ENCODE results near the gene BBS9. TPM values are rescaled to one million over a fixed set of nuclear protein-coding genes. Genes with fewer than 3 reads are reported as not detected.

The BBS9 gene
- total and polyA plus RNA-seq, 2 of the 4 experiments (the other 2 are of a cell fraction): 7.9 to 9.5 TPM

GRCh38 chr7:33582104-33582503, 452.7 kb downstream of the BBS9 start:
- no peak overlapping the region for H4K8ac ChIP-seq (ENCODE audit: low read depth in 2 of 2, low read length in 2 of 2)
- intact Hi-C loops (cut with micrococcal nuclease) (no loop called here), dilution Hi-C loops (cut with HindIII; ENCODE audit: low sequenced_read_pairs, unreplicated experiment) (no loop called here), in situ Hi-C loops (cut with MboI; ENCODE audit: low sequenced_read_pairs) (no loop called here)
- no peaks in the 10 kb centered on the region for H3K9me3 ChIP-seq (ENCODE audit: control insufficient read depth, insufficient read depth, low read length)
- H3K27ac ChIP-seq (ENCODE audit: insufficient read depth, low read length): peak overlapping the region; percentile 30; the same call in 1 of the 2 replicates
- H2BK120ac ChIP-seq (ENCODE audit: low read depth, low read length): no peak overlapping the region
- no peak overlapping the region for H4K91ac ChIP-seq (ENCODE audit: insufficient read depth, low read depth, low read length)
- BruUV-seq (replicated peaks): no TSS peak
- no peaks in the 10 kb centered on the region; a peak in 1 of 4 replicates for H3K79me1 ChIP-seq (ENCODE audit: low read depth in 1 of 2, low read length in 2 of 2)
- no peak for ATAC-seq (ENCODE audit: low read depth)
- H3K27me3 ChIP-seq (ENCODE audit: control insufficient read depth, insufficient read depth, low read length): no peaks in the 10 kb centered on the region
- no peaks in the 10 kb centered on the region for H3K36me3 ChIP-seq (ENCODE audit: control insufficient read depth, insufficient read depth, low read length)
- peak overlapping the region; percentile 52; the same call in 1 of the 2 replicates for H4K5ac ChIP-seq (ENCODE audit: low read depth, low read length)
- no peak overlapping the region for H3K9ac ChIP-seq (ENCODE audit: low read depth, low read length)
- no peak overlapping the region for H3K4ac ChIP-seq (ENCODE audit: low read depth, low read length)
- no peak overlapping the region for H3K56ac ChIP-seq (ENCODE audit: extremely low read depth, insufficient read depth, low read length)
- no peaks in the 10 kb centered on the region for H3K9me1 ChIP-seq (ENCODE audit: insufficient read depth, low read length)
- H2BK20ac ChIP-seq (ENCODE audit: low read depth, low read length): no peak overlapping the region
- H2BK15ac ChIP-seq (ENCODE audit: low read depth, low read length): no peak overlapping the region
- no peak overlapping the region for H3K14ac ChIP-seq (replicated peaks; ENCODE audit: low read depth, low read length)
- H3K4me1 ChIP-seq (ENCODE audit: control insufficient read depth, insufficient read depth, low read length): peaks cover 17% of the 10 kb centered on the region
- ChIA-PET POLR2A (ENCODE audit: unreplicated experiment) (no interaction called here), CTCF (interaction anchor here (0.6 to 0.7 kb wide), 2 partner anchors 20 to 42 kb away, joined by 3 to 4 read pairs; no protein-coding TSS in a partner anchor)
- H3K18ac ChIP-seq (ENCODE audit: low read depth, low read length): peak overlapping the region; percentile 76; the same call in 1 of the 2 replicates
- no peak overlapping the region for H3K4me2 ChIP-seq (ENCODE audit: low read depth, low read length)
- no peak overlapping the region for H3K4me3 ChIP-seq (ENCODE audit: insufficient read depth, low read depth, low read length)
- DNase-seq: no peak
- peak overlapping the region; percentile 65 for H2AK9ac ChIP-seq (replicated peaks; ENCODE audit: low read depth, low read length, poor library complexity)
- H2AFZ ChIP-seq (replicated peaks; ENCODE audit: low read length, poor library complexity): no peak overlapping the region
- H4K20me1 ChIP-seq (ENCODE audit: insufficient read depth, low read length): no peaks in the 10 kb centered on the region
- H2BK5ac ChIP-seq (ENCODE audit: low read depth, low read length, poor library complexity, severe bottlenecking): no peak overlapping the region
- H3K23ac ChIP-seq (ENCODE audit: low read depth, low read length): 0 out of 2 replicates have a peak overlapping the region, but pooled peaks have one; percentile 8
- H2AK5ac ChIP-seq (ENCODE audit: low read depth, low read length): no peak overlapping the region
- TF ChIP-seq, protein P1, sequence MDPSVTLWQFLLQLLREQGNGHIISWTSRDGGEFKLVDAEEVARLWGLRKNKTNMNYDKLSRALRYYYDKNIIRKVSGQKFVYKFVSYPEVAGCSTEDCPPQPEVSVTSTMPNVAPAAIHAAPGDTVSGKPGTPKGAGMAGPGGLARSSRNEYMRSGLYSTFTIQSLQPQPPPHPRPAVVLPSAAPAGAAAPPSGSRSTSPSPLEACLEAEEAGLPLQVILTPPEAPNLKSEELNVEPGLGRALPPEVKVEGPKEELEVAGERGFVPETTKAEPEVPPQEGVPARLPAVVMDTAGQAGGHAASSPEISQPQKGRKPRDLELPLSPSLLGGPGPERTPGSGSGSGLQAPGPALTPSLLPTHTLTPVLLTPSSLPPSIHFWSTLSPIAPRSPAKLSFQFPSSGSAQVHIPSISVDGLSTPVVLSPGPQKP (IDR thresholded peaks at IDR 0.05; ENCODE audit: borderline replicate concordance, low read depth, low read length): no peak
- TF ChIP-seq RCOR1 (IDR thresholded peaks at IDR 0.05; ENCODE audit: insufficient replicate concordance, low read length): no peak
- WGBS, 2 experiments (ENCODE audit: extremely low coverage in 2 of 2, insufficient read length in 1 of 2): no CpG with 5 or more reads among the region's 1 CpG
